ENCODE results near the gene NECAB2.

Gene NECAB2

GRCh38 chr16:84029297-84030047 is 61.4 kb downstream of the NECAB2 start:
- DNase-seq: no peak

DNA sequence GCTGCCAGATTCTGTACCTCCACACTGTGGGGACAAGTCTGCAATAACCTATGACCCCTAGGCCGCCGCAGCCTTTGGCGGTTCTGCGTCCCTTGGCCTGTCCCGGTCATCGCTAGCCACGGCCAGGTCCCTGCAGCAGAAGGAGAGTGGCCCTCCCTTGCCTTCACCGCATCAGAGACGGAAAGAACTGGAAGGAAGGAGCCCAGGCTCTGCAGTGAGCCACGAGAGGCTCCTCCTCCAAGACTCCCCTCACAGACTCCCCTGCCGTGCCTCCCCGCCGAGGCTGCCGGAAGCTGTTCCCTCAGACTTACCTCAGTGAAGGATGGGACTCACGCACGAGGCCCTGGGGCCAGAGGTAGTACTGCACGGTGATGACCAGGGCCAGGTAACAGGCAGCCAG is 63.5 kb downstream of the NECAB2 start:
- no peak for DNase-seq

- no peak for DNase-seq
Observed at GRCh38 chr16:84032458-84033178, 64.6 kb downstream of the NECAB2 start.

DNA sequence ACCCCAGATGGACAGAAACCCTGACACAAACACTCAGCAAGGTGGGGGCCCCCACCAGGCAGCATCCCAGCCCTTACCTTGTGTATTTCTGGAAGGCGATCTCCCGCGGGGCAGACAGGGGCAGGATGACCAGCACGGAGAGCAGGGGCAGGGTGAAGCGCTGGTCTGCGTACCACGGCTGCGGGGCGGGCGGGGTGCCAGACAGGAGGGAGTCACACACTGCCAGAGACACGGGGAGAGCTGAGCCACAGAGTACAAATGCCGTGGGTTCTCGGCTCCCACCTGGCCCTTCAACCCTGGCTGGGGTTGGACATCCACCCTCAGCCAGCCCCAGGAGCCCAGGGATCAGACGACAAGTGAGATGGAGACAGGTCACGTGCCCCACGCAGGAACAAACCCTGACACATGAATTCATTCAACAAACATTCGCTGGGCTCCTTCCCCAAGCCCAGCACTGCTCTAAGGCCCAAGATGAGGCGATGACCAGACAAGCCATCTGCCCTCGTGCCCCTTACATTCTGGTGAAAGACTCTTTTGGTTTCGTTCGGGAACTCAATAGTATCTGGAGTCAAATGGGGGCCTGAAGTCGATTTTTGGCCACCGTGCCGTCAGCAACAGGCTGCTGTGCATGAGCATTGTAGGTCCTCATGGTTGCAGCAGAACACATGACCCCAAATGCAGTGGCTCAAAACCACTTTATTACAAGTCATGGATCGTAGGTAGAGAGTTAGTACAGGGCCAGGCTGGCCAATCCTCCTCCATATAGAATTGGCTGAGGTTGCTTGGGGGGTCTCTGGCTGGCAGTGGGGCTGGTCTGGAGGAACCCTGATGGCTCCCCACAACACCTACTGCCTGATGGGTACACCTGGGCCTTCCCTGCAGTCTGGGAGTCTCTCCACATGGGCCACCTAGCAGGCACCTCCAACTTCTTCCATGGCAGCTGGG is 65.5 kb downstream of the NECAB2 start:
- DNase-seq: no peak

DNA sequence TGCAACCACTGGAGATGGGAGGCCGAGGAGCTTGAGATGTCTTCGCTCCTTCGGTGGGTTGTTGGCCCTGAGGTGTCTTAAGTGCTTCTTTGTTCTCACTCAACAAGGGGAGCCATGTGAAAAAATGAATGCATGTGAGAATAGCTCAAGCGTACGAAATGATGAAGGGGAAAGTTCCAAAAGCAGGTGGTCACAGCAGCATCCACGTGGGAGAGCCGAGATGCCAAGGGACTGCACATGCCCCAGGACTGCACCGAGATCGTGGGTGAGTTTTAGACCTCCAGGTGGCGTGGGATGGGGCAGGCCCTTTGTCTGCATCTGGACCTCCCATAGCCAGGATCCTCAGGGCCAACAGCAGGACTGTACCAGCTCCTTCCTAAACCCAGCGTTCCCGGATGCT is 66.5 kb downstream of the NECAB2 start:
- DNase-seq: no peak

DNA sequence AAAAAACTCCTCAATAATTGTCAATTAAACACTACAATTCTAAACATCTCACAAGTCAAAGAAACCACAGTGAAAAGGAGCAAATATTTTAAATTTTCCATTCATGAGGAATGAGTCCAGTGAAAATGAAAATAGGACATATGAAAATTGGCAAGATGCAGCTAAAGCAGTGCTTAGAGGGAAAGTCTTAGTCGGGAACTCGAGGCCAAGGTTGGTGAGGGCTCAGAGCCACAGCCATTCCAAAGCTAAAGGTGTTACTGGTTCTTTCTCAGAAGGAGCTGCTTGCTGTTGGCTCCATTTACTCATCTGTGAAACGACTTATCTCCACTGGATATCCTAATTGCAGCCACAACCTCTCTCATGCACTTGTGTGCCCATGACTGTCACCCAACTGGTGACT is 68.1 kb downstream of the NECAB2 start:
- DNase-seq: no peak

GRCh38 chr16:84036982-84037425 is 69.0 kb downstream of the NECAB2 start:
- DNase-seq: no peak

GRCh38 chr16:84038469-84038868 is 70.4 kb downstream of the NECAB2 start:
- no peak for DNase-seq

GRCh38 chr16:84039696-84040095 is 71.7 kb downstream of the NECAB2 start:
- no peak for DNase-seq

DNA sequence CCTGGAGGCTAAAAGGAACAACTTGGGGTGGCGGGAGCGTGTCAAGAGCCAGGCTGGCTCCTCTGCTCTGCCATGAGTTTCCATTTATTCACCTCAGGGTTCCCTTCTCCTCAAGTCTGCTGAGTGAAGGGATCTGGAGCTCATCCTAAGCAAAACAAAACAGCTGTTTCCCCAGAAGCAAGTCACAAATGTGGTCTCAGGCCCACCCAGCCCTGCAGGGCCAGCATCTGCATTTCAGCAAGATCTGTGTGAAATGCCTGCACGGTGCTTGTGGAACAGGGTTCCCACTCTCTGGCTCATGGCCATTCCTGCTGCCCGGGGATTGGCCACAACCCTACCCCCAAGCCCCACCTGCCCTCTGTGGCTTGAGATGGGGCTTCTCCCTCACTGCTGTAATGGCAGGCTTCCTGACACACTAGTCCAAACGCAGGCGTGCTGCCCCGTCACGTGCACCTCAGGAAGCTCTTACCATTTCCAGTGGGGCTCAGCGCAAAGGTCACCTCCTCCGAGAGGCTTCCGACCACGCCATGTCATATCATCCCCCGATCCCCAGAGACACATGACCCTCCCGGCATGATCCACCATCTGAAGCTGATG is 72.3 kb downstream of the NECAB2 start:
- DNase-seq: no peak

GRCh38 chr16:84040823-84041820 is 73.1 kb downstream of the NECAB2 start:
- no peak for DNase-seq

- DNase-seq: no peak
Observed at GRCh38 chr16:84041881-84042280, 73.8 kb downstream of the NECAB2 start.

DNA sequence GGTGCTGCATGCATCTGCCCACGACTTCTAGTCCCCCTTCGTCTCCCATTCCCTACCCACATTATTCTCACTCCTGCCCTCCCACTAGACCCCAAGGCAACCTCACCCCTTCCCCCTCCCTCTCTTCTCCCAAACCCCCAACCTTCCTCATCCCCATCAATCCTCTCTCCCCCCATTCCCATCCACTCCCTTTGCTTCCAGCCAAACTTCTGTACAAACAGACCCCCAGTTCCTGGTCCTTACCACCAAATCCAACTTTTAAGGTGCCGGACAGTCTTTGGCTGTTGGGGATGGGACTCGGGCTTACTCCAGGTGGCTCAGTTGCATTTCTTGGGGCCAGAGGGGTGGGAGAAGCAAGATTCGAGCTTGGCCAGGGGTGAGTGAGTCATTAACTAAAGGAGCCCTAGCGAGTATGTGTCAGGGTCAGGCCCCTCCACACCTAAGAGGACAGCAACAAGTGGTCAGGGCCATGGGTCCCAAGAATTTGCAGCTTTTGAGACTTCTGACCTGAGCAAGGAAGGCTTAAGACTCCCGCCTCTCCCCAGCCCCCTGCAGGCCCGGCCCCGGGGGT is 74.3 kb downstream of the NECAB2 start, which contains the start of gene SLC38A8:
SLC38A8 (minus strand) TSS at position 488 of the 571 bp plus-strand sequence. CDS start 638 bp downstream, outside the sequence.
- no peak for DNase-seq

GRCh38 chr16:84042879-84043485 is 74.9 kb downstream of the NECAB2 start:
- no peak for DNase-seq

GRCh38 chr16:84043486-84044117 is 75.6 kb downstream of the NECAB2 start:
- no peak for DNase-seq

DNA sequence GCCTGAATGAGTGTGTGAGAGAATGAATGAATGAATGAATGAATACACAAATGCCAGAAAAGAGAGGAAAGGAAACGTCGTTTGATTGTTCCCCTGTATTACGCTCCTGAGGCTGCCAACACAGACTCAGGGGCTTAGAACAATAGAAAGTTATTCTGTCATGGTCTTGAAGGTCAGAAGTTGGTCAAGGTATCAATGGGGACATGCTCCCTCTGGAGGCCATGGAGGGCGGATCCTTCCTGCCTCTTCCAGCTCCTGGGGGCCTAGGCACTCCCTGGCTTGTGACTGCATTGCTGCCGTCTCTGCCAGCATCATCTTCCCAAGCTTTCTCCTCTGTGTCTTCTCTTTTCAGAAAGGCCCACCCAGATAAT is 76.1 kb downstream of the NECAB2 start:
- no peak for DNase-seq

DNA sequence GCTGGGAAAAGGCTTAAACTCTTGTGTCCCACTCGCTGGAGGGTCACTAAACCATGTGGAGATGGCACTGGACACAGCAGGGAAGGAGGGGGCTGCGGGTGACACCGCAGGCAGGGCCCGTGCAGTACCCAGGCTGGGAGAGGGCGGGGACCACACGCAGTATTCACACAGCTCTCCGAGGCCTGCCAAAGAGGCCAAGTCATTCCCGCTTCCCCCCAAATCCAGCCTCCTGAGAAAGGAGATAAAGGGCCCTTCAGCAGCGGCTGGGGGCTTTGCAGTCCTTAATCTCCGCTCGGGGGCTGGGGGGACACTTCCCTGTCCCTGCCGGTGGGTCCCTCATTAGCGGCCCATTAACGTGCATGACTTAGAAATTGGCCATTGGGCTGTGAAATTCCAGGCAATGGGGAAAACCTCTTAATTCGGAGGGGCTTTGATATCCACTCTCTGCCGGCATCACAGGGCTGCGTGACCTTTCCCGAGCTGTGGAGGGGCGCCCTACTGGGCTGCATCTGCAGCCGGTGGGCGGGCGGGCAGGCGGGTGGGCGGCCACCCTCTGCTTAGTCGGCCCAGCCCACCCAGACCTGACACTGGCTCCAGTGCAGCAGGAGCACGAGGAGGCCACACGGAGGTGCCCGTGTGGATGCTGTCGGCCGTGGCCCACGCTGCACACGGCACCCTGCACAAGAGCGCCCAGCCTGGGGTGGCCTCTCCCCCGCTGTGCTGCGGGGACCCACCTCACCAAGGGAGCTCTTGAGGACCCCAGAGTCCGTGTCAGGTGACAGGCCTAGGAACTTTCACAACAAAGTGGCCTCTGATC is 77.2 kb downstream of the NECAB2 start:
- DNase-seq: no peak

DNA sequence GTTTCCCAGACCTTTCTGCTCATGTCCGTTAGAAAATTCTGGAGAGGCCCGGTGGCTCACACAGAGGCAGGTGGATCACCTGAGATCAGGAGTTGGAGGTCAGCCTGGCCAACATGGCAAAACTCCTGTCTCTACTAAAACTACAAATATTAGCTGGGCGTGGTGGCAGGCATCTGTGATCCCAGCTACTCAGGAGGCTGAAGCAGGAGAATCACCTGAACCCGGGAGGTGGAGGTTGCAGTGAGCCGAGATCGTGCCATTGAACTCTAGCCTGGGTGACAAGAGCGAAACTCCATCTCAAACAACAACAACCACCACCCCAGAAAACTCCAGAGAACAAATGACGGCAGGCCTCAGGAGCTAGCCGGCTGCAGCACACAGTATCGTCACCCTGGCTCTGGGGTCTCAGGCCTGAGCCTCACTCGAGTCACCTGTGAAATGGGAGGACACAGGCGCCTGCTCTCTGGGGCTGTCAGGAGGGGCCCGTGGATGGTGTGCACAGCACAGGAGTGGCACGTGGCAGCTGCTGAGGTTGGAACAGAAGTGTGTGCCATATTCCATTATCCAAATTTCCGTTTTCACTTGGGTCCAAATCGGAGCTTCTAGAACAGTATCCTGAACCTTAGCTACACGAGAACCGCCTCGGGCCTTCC is 77.9 kb downstream of the NECAB2 start:
- no peak for DNase-seq

GRCh38 chr16:84047206-84047605 is 79.2 kb downstream of the NECAB2 start:
- DNase-seq: no peak
